ENCODE data around the gene PSAT1.

DNA sequence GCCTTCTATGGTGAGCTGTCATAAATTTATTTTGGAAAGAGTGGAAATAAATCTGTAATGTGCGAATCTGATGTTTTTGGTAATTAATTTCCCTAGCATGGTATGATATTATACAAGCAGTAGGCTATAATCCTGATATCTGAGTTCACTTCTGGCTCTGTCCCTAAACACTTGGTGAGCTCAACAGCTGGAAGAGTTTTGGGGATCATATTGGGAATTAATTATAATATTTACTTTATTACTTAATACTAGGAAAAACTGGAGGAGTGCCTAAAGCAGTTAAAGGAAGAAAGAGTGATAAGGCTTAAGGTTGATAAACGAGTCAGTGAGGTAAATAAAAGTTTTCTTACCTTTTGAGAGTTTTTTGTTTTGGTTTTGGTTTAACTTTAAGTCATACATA lies 34.3 kb upstream of the PSAT1 start:
- no peak for TF ChIP-seq POLR2A (IDR thresholded peaks at IDR 0.05)
- TF ChIP-seq CTCF (IDR thresholded peaks at IDR 0.05) = no peak
